Suprapubic skin (tissue), 3 donors: ENCODE measurements around the gene HJURP.

Experiments
- CTCF ChIP-seq, 2 donors: fragments of 200-600 bp in 1 of 2; fragments of 450-650 bp in 1 of 2; sonication (generic) in 1 of 2; IDR thresholded peaks; one replicate each; pipeline ENCODE4 v1.5.1; 2016 to 2019; ENCODE audit warnings: antibody characterized with exemption in 2 of 2, mild to moderate bottlenecking in 1 of 2, moderate library complexity in 1 of 2
- POLR2A ChIP-seq, 2 donors: fragments of 450-650 bp; IDR thresholded peaks; one replicate each; pipeline ENCODE4 v1.6.1; 2017; ENCODE audit warnings: antibody characterized with exemption in 2 of 2, mild to moderate bottlenecking in 2 of 2, moderate library complexity in 2 of 2

DNA sequence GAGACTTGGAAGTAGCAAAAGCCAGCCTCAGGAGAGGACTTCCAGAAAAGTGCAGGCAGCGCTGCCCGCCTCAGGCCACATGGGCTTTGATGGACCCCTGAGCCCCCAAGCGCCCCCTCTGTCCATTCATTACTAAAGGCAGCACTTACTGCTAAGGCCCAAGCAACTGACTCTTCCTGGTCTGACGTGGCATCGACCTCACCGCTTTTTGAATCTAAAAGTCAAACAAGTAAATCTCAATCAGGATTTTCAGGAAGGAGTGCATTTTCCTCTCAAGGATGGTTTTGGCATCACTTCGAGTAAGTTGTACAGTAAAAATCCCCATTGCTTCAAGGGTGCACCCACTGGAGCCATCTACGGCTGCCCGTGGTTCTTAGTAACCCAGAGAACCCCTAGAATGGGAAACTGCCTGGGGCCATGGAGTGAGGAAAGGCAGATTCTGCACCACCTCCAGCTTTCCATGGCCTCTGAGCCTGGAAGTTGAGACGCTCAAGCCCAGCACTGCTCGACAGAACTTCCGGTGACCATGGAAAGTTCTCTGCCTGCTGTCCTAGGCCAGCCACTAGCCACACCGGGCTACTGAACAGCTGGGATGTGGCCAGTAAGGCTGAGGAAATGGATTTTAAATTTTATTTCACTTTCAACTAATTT, 7.0 kb downstream of the HJURP start:
- TF ChIP-seq CTCF (IDR thresholded peaks at IDR 0.05) = no peak
- TF ChIP-seq POLR2A (IDR thresholded peaks at IDR 0.05) = no peak
